ENCODE results near the gene OR6C65.
"Not testable (repeated sequence)": the region's sequence is repeated elsewhere in the genome, so short reads cannot be mapped to it uniquely, and the experiment has no call there.

Gene OR6C65

DNA sequence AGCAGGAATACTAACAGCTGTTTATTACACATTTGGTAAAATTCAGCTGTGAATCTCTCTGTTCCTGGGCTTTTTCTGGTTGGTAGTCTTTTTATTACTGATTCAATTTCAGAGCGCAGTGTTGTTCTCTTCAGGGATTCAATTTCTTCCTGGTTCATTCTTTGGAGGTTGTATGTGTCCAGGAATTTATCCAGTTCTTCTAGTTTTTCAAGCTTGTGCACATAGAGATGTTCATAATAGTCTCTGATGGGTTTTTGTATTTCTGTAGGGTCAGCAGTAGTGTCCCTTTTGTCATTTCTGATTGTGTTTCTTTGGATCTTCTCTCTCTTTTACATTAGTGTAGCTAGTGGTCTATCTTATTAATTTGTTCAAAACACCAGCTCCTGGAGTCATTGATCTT lies 16.6 kb downstream of the OR6C65 start:
- TF ChIP-seq, protein P1, sequence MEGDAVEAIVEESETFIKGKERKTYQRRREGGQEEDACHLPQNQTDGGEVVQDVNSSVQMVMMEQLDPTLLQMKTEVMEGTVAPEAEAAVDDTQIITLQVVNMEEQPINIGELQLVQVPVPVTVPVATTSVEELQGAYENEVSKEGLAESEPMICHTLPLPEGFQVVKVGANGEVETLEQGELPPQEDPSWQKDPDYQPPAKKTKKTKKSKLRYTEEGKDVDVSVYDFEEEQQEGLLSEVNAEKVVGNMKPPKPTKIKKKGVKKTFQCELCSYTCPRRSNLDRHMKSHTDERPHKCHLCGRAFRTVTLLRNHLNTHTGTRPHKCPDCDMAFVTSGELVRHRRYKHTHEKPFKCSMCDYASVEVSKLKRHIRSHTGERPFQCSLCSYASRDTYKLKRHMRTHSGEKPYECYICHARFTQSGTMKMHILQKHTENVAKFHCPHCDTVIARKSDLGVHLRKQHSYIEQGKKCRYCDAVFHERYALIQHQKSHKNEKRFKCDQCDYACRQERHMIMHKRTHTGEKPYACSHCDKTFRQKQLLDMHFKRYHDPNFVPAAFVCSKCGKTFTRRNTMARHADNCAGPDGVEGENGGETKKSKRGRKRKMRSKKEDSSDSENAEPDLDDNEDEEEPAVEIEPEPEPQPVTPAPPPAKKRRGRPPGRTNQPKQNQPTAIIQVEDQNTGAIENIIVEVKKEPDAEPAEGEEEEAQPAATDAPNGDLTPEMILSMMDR (IDR thresholded peaks at IDR 0.05; ENCODE audit: low read depth, low read length, missing control alignments), result no peak
- Histone ChIP-seq H3K36me3 (replicated peaks) (no peaks in the 10 kb centered on the region), H3K4me3 (ENCODE audit: low read depth, low read length) (no peak overlapping the region), H3K27ac (no peak overlapping the region), H3K27me3 (replicated peaks) (no peaks in the 10 kb centered on the region)
- no peak for DNase-seq
- in situ Hi-C loops (cut with HindIII; ENCODE audit: low pct_ligation_motif_present, low sequenced_read_pairs), result no loop called here

DNA sequence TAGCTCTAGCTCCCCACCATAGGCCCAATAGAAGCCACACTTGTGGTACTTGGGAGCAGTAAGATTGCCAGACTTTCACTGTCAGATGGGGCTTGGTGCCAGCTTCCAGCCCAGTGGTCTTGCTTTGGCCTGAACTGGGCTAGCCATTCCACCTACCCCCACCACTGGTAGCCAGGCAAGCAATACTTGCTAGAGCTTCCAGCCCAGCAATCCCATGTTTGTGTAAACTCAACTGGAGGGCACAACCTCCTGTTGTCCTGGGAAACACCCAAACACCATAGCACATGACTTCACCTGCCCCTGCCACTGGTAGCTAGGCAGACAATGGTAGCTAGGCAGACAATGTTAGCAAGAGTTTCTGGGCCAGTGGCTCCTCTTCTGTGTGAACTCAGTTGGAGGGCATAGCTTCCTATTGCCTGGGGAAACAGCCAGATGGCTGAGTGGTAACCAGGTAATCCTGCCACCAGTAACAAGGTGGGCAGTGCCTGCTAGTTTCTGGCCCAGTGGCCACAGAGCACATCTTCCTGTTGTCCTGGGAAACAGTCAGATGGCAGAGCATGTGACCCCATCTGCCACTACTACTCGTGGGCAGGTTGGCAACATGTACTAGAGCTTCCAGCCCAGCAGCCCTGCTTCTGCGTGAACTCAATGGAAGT lies 20.1 kb downstream of the OR6C65 start:
- no peak for DNase-seq
- H3K4me3 ChIP-seq (ENCODE audit: low read depth, low read length), result no peak overlapping the region
- TF ChIP-seq, protein P1 (IDR thresholded peaks at IDR 0.05; ENCODE audit: low read depth, low read length, missing control alignments), result no peak
- no peaks in the 10 kb centered on the region for H3K36me3 ChIP-seq (replicated peaks)
- no peak overlapping the region for H3K27ac ChIP-seq
- in situ Hi-C loops (cut with HindIII; ENCODE audit: low pct_ligation_motif_present, low sequenced_read_pairs), result no loop called here
- H3K27me3 ChIP-seq (replicated peaks), result no peaks in the 10 kb centered on the region

DNA sequence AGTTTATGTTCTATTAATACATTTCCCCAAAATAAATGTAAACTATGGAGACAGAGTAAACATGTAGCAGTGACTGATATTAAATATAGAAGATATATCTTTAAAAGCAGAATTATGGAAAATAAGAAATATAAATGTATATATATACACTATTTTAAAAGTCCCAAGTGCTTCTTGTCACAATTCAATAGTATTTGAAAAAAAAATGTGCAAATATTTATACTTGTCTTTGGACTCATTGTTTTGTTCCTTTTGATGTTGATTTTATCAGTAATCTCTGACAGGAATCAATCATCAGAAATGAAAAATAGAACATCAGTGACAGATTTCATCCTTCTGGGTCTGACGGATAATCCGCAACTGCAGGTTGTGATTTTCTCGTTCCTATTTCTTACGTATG lies 25.6 kb downstream of the OR6C65 start, which contains the start of gene OR6C76:
OR6C76 (plus strand) TSS at position 301 of the 400 bp plus-strand sequence; CDS start at position 301, 0 bp downstream.
- Histone ChIP-seq H3K27me3 (replicated peaks) (no peaks in the 10 kb centered on the region), H3K36me3 (replicated peaks) (no peaks in the 10 kb centered on the region), H3K27ac (no peak within 1 kb of the TSS), H3K4me3 (ENCODE audit: low read depth, low read length) (no peak within 1 kb of the TSS)
- in situ Hi-C loops (cut with HindIII; ENCODE audit: low pct_ligation_motif_present, low sequenced_read_pairs), result no loop called here
- DNase-seq, result no peak
- TF ChIP-seq, protein P1 (IDR thresholded peaks at IDR 0.05; ENCODE audit: low read depth, low read length, missing control alignments), result no peak

DNA sequence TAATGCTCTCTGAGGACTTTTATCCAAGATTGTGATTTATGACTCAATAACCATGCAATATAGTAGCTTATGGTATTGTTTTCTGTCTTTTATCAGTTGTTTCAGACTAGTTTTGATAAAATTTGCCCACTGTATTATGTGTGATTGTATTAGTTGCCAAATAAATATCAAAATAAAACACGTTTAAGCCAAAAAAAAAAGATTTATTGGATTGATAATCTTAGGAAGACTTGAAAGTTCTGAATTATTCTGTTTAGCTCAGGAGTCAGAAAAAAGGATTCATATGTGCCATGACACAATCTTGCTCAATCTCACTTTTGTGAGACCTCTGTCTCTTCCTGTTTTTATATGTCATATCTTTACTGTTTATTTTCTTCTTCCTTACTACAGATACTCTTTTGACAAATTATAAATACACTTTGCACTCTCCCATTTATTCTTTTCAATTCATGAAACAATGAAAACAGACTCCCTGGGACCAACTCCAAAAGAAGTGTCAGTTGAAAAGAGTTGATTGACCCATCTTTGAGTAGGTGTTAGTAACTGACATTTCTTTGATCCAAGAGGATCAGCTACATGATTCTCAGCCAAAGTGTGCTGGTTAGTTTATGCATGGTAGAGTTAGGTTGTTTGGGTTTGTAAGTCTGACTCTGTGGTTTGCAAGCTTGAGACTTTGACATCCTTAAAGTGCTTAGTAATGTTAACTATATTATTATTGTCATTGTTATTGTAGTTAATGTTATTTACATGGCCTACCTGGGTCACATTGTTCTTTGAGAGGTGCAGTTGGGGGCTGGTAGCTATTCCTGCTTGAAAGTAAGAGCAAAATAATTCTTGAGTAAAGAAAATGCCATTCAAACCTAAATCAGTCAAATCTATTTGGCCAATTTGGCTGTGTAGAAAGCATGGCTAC lies 28.3 kb downstream of the OR6C65 start:
- no peak overlapping the region for H3K4me3 ChIP-seq (ENCODE audit: low read depth, low read length)
- no peaks in the 10 kb centered on the region for H3K36me3 ChIP-seq (replicated peaks)
- no peak for DNase-seq
- TF ChIP-seq, protein P1 (IDR thresholded peaks at IDR 0.05; ENCODE audit: low read depth, low read length, missing control alignments), result no peak
- in situ Hi-C loops (cut with HindIII; ENCODE audit: low pct_ligation_motif_present, low sequenced_read_pairs), result no loop called here
- no peak overlapping the region for H3K27ac ChIP-seq
- H3K27me3 ChIP-seq (replicated peaks), result no peaks in the 10 kb centered on the region

DNA sequence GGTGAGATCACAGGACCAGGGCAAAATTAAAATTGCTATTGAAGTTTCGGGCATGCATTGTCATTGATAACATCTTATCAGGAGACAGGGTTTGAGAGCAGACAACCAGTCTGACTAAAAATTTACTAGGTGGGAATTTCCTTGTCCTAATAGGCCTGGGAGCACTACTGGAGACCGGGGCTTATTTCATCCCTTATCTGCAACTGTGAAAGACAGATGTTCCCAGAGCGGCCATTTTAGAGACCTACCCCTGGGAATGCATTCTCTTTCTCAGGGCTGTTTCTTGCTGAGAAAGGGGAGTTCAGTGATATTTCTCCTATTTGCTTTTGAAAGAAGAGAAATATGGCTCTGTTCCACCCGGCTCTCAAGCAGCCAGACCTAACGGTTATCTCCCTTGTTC lies 40.9 kb downstream of the OR6C65 start:
- H3K27me3 ChIP-seq (replicated peaks); H3K27ac ChIP-seq; H3K36me3 ChIP-seq (replicated peaks); H3K4me3 ChIP-seq (ENCODE audit: low read depth, low read length); DNase-seq; in situ Hi-C loops (cut with HindIII; ENCODE audit: low pct_ligation_motif_present, low sequenced_read_pairs): not testable (repeated sequence)

DNA sequence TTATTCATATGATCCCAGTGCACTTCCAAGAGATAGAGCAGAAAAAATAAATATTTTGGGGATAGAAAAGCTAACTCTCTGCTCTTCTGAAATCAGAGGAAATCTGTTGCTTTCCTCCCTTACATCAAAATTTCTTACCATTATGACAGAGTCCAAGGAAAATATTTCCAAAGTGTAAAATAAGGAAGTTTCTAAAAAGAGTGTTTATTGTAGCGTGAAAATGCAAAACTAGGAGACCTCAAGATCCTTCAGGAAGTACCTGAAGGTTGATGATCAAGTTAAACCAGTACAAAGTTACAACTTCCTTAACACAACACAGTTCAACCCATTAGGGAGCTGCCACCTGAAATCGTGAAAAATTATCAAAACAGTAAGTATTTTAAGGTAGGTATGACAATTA lies 43.4 kb downstream of the OR6C65 start, which contains the start of gene OR6C2:
OR6C2 (plus strand) TSS at position 301 of the 400 bp plus-strand sequence. CDS start 8,138 bp downstream, outside the sequence.
- TF ChIP-seq, protein P1 (IDR thresholded peaks at IDR 0.05; ENCODE audit: low read depth, low read length, missing control alignments), result no peak
- Histone ChIP-seq H3K4me3 (ENCODE audit: low read depth, low read length) (no peak within 1 kb of the TSS), H3K27ac (no peak within 1 kb of the TSS), H3K27me3 (replicated peaks) (no peaks in the 10 kb centered on the region), H3K36me3 (replicated peaks) (no peaks in the 10 kb centered on the region)
- in situ Hi-C loops (cut with HindIII; ENCODE audit: low pct_ligation_motif_present, low sequenced_read_pairs), result no loop called here
- DNase-seq, result no peak

Measured in brain microvascular endothelial cell (primary cell).